Loucy (cell line): Measurements from ENCODE around the gene SND1.

Experiments used
- CTCF ChIP-seq: fragments of 200-600 bp; sonication (generic); conservative IDR thresholded peaks from 2 replicates; pipeline ENCODE4 v1.5.1; 2014; ENCODE audit warnings: mild to moderate bottlenecking, antibody characterized with exemption, low read length
- EZH2phosphoT487 ChIP-seq: fragments of 200-600 bp; IDR thresholded peaks from 2 replicates; pipeline ENCODE4 v1.6.1; 2018; ENCODE audit warnings: antibody characterized with exemption, mild to moderate bottlenecking, moderate library complexity, borderline replicate concordance

- no peak for TF ChIP-seq CTCF
- no peak for TF ChIP-seq EZH2phosphoT487
These were observed 53.5 kb downstream of the SND1 start for GRCh38 chr7:127705461-127705959.
